8988T (cell line): Measurements from ENCODE around the gene DCLK2.

Experiments
- DNase-seq: peaks from one replicate; pipeline ENCODE4 v3.0.0; 2011

The DCLK2 gene

DNA sequence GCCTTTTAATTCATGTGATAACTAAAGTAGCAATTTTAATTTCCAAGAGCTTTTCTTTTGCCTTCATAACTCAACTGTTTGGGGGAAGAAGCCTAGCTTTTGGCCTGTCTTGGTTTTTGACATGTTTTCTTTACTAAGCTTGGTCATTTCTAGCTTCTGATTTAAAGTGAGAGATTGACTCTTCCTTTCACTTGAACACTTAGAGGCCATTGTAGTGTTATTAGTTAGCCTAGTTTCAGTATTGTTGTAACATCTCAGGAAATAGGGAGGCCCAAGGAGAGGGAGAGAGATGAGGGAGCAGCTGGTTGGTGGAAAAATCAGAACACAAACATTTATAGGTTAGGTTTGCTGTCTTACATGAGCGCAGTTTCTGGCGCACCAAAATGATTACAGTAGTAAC is 44.8 kb downstream of the DCLK2 start:
- no peak for DNase-seq

- no peak for DNase-seq
These were observed 45.8 kb downstream of the DCLK2 start for GRCh38 chr4:150123796-150124677.

DNA sequence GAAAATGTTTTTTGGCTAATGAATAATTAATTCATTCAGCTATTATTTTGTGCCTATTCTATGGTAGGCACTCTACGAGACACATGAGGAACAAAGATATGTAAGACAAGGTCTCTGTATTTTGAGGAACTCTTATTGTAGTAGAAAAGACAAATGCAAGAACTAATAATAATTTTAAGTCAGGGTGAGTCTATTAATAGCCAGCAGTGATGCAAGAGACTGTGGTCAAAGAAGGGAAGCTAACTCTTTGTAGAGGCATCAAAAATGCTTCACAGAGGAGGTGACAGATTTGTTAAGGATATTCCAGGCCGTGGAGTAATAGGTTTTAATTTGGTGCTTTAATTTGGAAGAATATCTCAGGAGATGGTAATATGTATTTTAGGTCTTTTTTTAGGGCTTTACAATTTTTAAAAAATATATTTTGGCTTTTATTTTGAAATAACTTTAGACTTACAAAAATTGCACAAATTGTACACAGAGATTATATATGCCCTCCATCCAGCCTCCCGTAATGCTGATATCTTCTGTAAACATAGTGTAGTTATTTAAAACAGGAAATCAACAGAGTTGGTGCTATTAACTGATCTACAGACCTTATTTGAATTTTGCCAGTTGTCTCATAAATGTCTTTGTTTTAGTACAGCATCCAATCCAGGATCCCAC is 48.1 kb downstream of the DCLK2 start:
- DNase-seq: no peak

DNA sequence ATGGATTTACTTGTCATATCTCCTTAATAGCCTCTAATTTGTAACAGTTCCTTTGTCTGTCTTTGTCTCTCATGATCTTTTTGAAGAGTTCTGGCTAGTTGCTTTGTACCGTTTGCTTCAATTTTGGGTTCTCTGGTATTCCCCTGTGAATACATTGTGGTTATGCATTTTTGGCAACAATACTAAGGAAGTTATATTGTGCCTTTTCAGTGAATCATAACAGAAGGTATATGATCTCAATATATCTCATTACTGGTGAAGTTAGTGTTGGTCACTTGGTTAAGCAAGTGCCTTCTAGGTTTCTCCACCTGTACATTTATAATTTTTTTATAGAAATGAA is 48.6 kb downstream of the DCLK2 start:
- no peak for DNase-seq

DNA sequence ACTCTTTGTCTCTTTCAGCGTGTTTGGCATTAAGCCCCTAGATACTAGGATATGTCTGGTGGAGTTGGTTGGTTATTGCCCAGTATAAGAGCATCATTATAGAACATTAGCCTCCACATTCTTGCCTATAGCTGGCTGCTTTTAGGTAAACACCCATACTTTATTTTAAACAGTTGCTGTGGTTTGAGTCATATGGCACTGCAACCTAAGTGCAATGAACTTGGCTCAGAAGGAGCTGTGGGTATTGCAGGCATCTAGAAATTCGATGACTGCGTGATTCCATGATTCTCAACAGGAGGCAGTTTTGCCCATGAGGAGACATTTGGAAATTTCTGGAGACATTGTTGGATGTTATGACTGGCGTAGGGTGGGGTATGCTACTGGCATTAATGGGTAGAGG is 49.5 kb downstream of the DCLK2 start:
- DNase-seq: no peak

GRCh38 chr4:150130933-150131332 is 52.7 kb downstream of the DCLK2 start:
- DNase-seq: no peak

DNA sequence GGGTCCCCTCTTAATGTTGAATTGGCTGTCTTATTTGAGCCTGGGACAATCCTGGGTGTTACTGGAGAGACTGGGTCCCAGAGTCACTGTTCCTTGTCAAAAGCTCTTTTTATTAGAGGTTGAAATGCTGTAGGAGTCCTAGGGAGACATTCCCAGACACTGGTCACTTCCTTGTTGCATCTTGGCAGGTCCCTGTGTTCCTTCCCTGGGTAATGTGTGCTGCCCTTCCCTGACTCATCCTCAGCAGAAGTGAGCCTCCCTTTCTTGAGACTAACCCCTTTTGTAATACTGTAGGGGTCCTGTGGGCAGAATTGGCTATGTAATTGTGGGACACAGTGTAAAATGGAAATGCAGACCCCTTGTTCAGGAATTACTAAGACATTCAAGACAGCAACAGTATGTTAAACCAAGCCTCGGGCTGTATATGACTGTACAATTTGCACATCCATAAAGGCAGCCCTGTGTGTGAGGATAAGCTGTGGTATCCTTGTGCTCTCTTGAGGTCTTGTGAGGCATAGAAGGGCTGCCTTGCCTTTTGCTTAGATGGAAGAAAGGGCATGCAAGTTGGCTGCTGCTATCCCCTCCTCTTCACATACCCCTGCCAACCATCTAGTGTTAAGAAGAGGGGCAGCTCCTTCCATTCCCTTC is 53.5 kb downstream of the DCLK2 start:
- no peak for DNase-seq

DNA sequence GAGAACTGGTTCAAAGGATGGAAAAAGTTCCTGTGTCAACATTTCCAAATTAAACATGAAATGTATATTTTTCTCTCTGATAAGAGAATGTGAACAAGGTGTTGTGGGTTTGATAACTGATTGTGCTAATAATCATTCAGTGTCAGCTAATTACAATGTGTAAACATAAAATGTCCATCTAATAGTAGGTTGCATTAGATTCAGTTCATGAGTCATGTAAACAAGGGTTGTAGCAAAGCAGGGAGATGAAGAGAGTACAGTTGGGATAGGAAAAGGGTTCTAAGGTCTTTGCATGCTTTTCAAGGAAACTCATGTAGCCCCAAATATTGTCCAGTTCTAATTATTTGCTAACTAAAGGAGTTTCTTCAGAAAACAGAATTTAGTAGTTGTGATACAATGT is 55.4 kb downstream of the DCLK2 start:
- DNase-seq: no peak

DNA sequence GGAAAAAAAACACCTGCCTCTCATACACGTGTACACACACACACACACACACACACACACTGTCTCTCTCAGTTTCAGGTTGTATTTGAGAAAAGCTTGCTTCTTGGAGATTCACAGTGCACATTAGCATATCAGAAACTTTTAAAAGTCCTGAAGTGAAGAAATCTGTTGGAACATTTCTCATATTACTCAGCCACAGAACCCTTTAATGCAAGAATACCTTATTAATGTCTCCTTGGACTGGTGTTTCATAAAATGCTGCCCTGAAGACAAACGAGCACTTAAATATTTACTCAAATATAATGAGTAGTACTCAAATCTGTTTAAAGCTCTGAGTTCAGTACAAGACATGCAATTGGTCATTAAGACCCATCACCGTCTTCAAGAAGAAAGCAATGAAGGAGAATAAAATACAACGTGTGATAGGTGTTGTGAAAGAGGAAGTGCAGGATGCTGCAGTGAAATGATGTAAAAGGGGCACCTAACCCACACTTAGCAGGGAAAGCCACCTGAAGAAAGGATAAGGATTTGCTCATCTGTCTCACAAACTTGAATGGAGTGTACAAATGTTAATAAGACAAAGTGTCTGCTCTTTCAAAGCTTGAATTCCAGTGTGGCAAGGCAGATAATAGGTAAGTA is 57.0 kb downstream of the DCLK2 start:
- DNase-seq: no peak

DNA sequence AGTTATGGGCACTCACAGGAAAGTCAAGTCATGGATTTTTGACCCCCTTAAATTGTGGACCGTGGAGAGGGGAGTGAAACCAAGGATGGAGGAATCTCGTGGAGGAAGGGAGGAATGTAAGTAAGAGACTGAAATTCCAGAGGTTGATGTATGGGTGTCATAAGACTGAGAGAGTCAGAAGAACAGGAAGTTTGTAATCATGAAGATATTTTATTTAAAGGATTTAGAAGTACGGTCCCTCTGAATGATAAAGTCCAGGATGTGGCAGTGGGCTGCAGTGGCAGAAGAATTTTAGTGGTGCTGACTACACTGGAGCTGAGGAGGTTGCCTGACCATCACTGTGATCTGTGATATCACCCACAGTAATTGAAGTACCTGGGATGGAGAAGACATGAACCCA is 57.8 kb downstream of the DCLK2 start:
- DNase-seq: no peak

GRCh38 chr4:150136481-150136880 is 58.2 kb downstream of the DCLK2 start:
- DNase-seq: no peak

DNA sequence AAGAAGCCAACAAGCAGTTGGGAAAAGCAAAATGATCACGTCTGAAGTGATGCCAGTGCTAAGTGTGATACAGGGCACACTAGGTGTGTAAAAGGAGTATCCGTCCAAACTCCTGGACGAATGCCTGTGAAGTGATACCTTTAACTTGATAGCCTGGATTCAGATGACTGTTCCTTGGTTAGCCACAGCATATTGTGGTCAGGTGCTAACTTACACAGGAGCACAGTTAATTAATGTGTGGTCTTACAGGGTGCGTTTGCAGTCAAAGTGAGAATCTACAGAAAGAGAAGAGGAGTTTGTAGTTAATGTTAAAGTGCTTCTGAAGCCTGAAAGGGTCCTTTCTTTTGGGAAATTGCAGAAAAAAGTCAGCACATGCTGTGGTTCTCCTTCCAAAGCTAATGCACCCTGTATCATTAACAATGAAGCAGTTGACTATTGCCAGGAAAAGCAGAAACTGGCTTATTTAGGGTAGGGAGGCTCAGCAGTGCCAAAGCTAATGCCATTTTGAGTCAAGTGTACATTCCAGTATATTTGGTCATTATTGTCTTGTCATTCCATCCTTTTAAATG is 61.1 kb downstream of the DCLK2 start:
- DNase-seq: no peak

GRCh38 chr4:150140774-150141400 is 62.6 kb downstream of the DCLK2 start:
- DNase-seq: no peak

GRCh38 chr4:150141756-150142155 is 63.5 kb downstream of the DCLK2 start:
- DNase-seq: no peak

- DNase-seq: no peak
These were observed 64.6 kb downstream of the DCLK2 start for GRCh38 chr4:150142831-150143230.

DNA sequence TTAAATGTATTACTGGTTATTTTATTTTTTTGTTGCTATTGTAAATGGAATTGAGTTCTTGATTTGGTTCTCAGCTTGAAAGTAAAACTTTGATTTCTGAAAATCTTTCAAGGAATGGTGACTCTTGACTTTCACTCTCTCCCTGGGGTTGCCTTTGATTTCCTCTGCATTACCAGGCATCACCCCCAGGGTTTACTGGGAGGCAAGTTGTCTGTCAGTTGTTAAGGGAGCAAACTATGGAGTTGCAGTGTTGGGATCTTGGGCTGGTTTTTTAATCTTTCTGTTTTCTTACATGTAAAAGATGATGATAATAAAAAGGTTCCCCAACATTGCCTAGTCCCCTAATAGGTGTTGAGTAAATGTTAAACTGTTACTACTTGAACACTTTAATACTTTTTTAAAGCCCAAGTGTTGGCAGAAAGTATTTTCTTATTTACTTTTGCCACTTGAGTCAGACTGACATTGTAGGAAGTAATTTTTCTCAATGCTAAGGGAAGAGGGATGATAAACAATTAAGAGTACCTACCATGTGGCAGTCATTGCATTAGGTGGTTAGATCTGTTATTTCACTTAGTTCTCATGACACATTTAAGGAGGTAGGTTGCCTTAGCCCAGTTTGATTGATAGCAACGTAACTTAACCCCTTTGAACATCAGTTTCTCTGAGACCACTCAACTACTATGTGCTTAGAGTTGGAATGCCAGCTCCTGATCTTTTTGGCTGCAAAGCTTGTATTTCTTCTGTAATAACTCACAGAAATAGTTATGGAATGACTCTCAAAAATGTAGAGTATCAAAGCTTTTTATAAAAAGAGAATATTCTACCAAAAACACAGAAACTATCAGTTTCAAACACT is 67.1 kb downstream of the DCLK2 start:
- DNase-seq: no peak

DNA sequence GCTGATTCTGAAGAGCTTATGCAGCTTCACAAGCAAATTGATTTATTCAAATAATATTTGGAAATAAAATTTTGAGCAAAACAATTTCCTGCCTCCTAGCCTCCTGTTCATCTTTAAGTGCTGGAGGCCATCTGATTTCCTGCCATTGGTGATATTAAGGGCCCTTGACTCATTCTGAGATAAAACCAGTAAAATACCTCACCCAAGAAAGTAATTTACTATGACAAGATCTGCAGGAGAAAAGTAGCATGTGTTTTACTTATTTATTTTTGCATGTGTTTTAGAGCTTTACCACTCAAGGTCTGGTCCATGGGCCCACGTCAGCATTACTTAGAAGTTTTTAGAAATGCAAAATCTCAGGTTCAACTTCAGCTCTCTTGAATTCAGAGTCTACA is 67.7 kb downstream of the DCLK2 start:
- no peak for DNase-seq

DNA sequence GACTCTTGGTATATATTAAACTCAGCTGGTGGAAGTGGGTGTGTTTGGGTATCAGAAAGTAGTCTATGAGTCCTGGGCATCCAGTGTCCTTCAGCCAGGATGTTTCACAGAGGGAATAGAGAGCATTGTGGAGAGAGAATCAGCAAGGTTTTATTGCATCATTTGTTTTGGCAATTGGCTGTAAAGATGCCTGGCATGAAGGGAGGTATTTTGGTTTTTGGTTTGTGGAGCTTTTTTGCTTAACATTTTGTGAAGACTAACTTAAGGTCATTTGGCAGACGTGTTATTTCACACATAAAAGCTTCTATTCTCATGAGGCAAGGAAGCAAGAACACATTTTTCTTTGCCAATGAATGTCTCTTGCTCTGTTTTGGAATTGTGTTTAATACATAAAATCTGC is 71.1 kb downstream of the DCLK2 start:
- DNase-seq: no peak

- no peak for DNase-seq
These were observed 72.4 kb downstream of the DCLK2 start for GRCh38 chr4:150150629-150151062.

- DNase-seq: no peak
These were observed 74.5 kb downstream of the DCLK2 start for GRCh38 chr4:150152766-150153165.

DNA sequence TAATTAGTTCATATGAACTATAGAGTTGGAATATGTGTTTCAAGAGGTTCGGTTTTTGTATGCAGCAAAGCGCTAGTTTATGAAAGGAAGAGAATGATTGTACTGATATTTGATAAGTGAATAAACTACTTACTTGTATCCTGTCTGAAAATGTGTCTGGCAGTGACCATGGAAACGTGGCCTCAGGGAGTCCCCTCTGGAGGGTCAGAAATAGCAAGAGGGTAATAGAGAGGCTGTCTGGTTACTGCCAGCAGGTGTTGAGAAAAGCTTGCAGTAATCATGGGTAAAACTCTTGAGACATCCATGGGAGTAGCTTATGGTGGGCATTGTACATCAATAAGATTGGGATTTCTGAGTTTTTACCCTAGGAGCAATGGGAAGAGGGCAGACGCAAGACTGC is 77.1 kb downstream of the DCLK2 start:
- no peak for DNase-seq

DNA sequence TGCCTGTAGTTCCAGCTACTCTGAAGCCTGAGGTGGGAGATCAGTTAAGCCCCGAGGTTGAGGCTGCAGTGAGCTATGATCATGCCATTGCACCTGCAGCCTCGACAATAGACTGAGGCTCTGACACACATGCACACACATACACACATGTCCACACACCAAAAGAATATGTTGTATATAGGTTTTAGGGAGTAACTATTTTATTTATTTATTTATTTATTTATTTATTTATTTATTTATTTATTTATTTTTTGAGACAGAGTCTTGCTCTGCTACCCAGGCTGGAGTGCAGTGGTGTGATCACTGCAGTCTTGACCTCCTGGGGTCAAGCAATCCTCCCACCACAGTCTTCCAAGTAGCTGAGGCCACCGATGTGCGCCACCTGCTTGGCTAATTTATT is 78.3 kb downstream of the DCLK2 start:
- no peak for DNase-seq
